ENCODE results near the gene MDFIC.

The MDFIC gene

GRCh38 chr7:114928060-114928459 lies 6.2 kb downstream of the MDFIC start:
- TF ChIP-seq CTCF (conservative IDR thresholded peaks at IDR 0.05): no peak
- no peak for TF ChIP-seq ZFX (IDR thresholded peaks at IDR 0.05)
- no peak overlapping the region for H3K27ac ChIP-seq

- H3K27ac ChIP-seq: no peak overlapping the region
- TF ChIP-seq ZFX (IDR thresholded peaks at IDR 0.05): no peak
- TF ChIP-seq CTCF (conservative IDR thresholded peaks at IDR 0.05): no peak
Measured at GRCh38 chr7:114929570-114929969, 7.7 kb downstream of the MDFIC start.

- TF ChIP-seq ZFX (IDR thresholded peaks at IDR 0.05): no peak
- TF ChIP-seq CTCF (conservative IDR thresholded peaks at IDR 0.05): no peak
- no peak overlapping the region for H3K27ac ChIP-seq
Measured at GRCh38 chr7:114930107-114930661, 8.3 kb downstream of the MDFIC start.

- TF ChIP-seq ZFX (IDR thresholded peaks at IDR 0.05) (no peak), CTCF (conservative IDR thresholded peaks at IDR 0.05) (no peak)
- no peak overlapping the region for H3K27ac ChIP-seq
Measured at GRCh38 chr7:114930829-114931655, 9.1 kb downstream of the MDFIC start.

GRCh38 chr7:114931656-114932011 lies 9.7 kb downstream of the MDFIC start:
- H3K27ac ChIP-seq: no peak overlapping the region
- no peak for TF ChIP-seq ZFX (IDR thresholded peaks at IDR 0.05)
- no peak for TF ChIP-seq CTCF (conservative IDR thresholded peaks at IDR 0.05)

- TF ChIP-seq ZFX (IDR thresholded peaks at IDR 0.05) (no peak), CTCF (conservative IDR thresholded peaks at IDR 0.05) (no peak)
- no peak overlapping the region for H3K27ac ChIP-seq
Measured at GRCh38 chr7:114932991-114933390, 11.1 kb downstream of the MDFIC start.

- no peak for TF ChIP-seq ZFX (IDR thresholded peaks at IDR 0.05)
- TF ChIP-seq CTCF (conservative IDR thresholded peaks at IDR 0.05): no peak
- H3K27ac ChIP-seq: no peak overlapping the region
Measured at GRCh38 chr7:114933658-114934057, 11.8 kb downstream of the MDFIC start.
